HCT116 (cell line): Measurements from ENCODE around the gene MT1X. TPM values are rescaled to one million over a fixed set of nuclear protein-coding genes. Genes with fewer than 3 reads are reported as not detected.

Experiments
- ATAC-seq: fragments of 200-7000 bp; cut with Tn5 transposase; 2 replicates; pipeline ENCODE4 v1.9.1; 2020; ENCODE audit warnings: mild to moderate bottlenecking, moderate library complexity
- BruUV-seq: library from RNA; stranded (reverse); fragments of 400-500 nt; replicated peaks from 2 replicates; lab custom pipeline; 2021; lab: Mats Ljungman, UMichigan
- CTCF ChIA-PET: fragments of 300-600 bp; sonication (Branson Sonifier 250); formaldehyde crosslinking; loops from one replicate; lab custom pipeline; 2021; ENCODE audit warnings: antibody characterized with exemption; lab: Charles Lee
- POLR2A ChIA-PET: fragments of 300-600, 350-600 bp; sonication (Branson Sonifier 250); formaldehyde crosslinking; loops from one replicate; lab custom pipeline; 2021; ENCODE audit warnings: antibody characterized with exemption; lab: Charles Lee
- RAD21 ChIA-PET, 2 experiments: fragments of 300-600 bp; sonication (Branson Sonifier 250); formaldehyde crosslinking; loops; one replicate each; lab custom pipeline; 2023; ENCODE audit warnings: low total read pairs in 2 of 2; ENCODE audit not compliant: uncharacterized antibody in 2 of 2, unreplicated experiment in 2 of 2, low non-redundant PET in 1 of 2; lab: Charles Lee
- DNase-seq: peaks from one replicate; pipeline ENCODE4 v3.0.0-alpha.2; 2010; ENCODE audit warnings: low read depth, low spot score
- H2AFZ ChIP-seq: fragments of 200-600 bp; shearing (Covaris generic), sonication (generic); 2 replicates; pipeline ENCODE4 v1.6.1; 2017; ENCODE audit warnings: low read depth, mixed run types, mixed read lengths, antibody characterized with exemption, low read length; ENCODE audit not compliant: poor library complexity, severe bottlenecking
- H3K27ac ChIP-seq: 2 replicates; pipeline ENCODE4 v1.5.1; 2012; ENCODE audit warnings: low read depth, low read length
- H3K27me3 ChIP-seq: fragments of 200-600 bp; sonication (generic); 2 replicates; pipeline ENCODE4 v1.6.1; 2016; ENCODE audit warnings: mixed run types, low read length, mixed read lengths; ENCODE audit not compliant: insufficient read depth
- H3K36me3 ChIP-seq, 2 experiments: fragments of 200-500 bp in 1 of 2; fragments of 200-600 bp in 1 of 2; sonication (Bioruptor generic) in 1 of 2; sonication (generic) in 1 of 2; 2 replicates each; pipeline versions ENCODE4 v1.5.1 to v1.6.1; 2014 to 2016; ENCODE audit warnings: low read length in 2 of 2, inconsistent platforms in 1 of 2, mixed read lengths in 1 of 2, mixed run types in 1 of 2; ENCODE audit not compliant: insufficient read depth in 2 of 2, control insufficient read depth in 1 of 2
- H3K4me1 ChIP-seq, 2 experiments: fragments of 200-600 bp in 1 of 2; sonication (generic) in 1 of 2; 2 replicates each; pipeline versions ENCODE4 v1.5.1 to v1.6.1; 2012 to 2017; ENCODE audit warnings: low read length in 2 of 2, inconsistent platforms in 1 of 2, mild to moderate bottlenecking in 1 of 2, mixed read lengths in 1 of 2, mixed run types in 1 of 2, moderate library complexity in 1 of 2; ENCODE audit not compliant: insufficient read depth in 2 of 2, control insufficient read depth in 1 of 2
- H3K4me2 ChIP-seq: fragments of 200-600 bp; sonication (generic); 2 replicates; pipeline ENCODE4 v1.6.1; 2017; ENCODE audit warnings: mixed run types, low read length, mixed read lengths
- H3K4me3 ChIP-seq, 2 experiments: fragments of 200-600 bp in 1 of 2; sonication (generic) in 1 of 2; replicated peaks in 1 of 2; 2 replicates each; pipeline ENCODE4 v1.5.1; 2011 to 2016; ENCODE audit warnings: low read length in 2 of 2, control low read depth in 1 of 2, low read depth in 1 of 2, mild to moderate bottlenecking in 1 of 2, mixed read lengths in 1 of 2, mixed run types in 1 of 2
- H3K79me2 ChIP-seq: fragments of 200-600 bp; sonication (generic); 2 replicates; pipeline ENCODE4 v1.6.1; 2017; ENCODE audit warnings: mild to moderate bottlenecking, mixed run types, low read length, moderate library complexity, mixed read lengths; ENCODE audit not compliant: insufficient read depth
- H3K9ac ChIP-seq: fragments of 200-600 bp; sonication (generic); 2 replicates; pipeline ENCODE4 v1.6.1; 2016; ENCODE audit warnings: low read length, mixed read lengths
- H3K9me2 ChIP-seq: fragments of 200-600 bp; sonication (generic), shearing (Covaris generic); 2 replicates; pipeline ENCODE4 v1.6.1; 2017; ENCODE audit warnings: mixed run types, mild to moderate bottlenecking, moderate library complexity; ENCODE audit not compliant: insufficient read depth
- H3K9me3 ChIP-seq, 2 experiments: fragments of 200-500 bp in 1 of 2; fragments of 200-600 bp in 1 of 2; sonication (Bioruptor generic) in 1 of 2; sonication (generic) in 1 of 2; 2 replicates each; pipeline ENCODE4 v1.6.1; 2014 to 2017; ENCODE audit warnings: low read length in 2 of 2, mixed read lengths in 2 of 2, inconsistent platforms in 1 of 2, low read depth in 1 of 2, mild to moderate bottlenecking in 1 of 2, mixed run types in 1 of 2, moderate library complexity in 1 of 2; ENCODE audit not compliant: control insufficient read depth in 1 of 2, insufficient read depth in 1 of 2
- H4K20me1 ChIP-seq: fragments of 200-600 bp; sonication (generic), shearing (Covaris generic); 2 replicates; pipeline ENCODE4 v1.6.1; 2017; ENCODE audit warnings: mixed run types, mild to moderate bottlenecking, moderate library complexity; ENCODE audit not compliant: insufficient read depth
- CBX3 ChIP-seq: IDR thresholded peaks from 2 replicates; pipeline ENCODE4 v1.6.1; 2012; ENCODE audit warnings: low read depth
- ELF1 ChIP-seq: IDR thresholded peaks from 2 replicates; pipeline ENCODE4 v1.6.1; 2012; ENCODE audit warnings: low read depth, borderline replicate concordance
- EZH2phosphoT487 ChIP-seq: fragments of 200-600 bp; IDR thresholded peaks from 2 replicates; pipeline ENCODE4 v1.6.1; 2018; ENCODE audit warnings: antibody characterized with exemption, borderline replicate concordance
- JUND ChIP-seq: IDR thresholded peaks from 2 replicates; pipeline ENCODE4 v1.6.1; 2012
- POLR2A ChIP-seq: IDR thresholded peaks from 2 replicates; pipeline ENCODE4 v1.7.0; 2011; ENCODE audit warnings: borderline replicate concordance; ENCODE audit not compliant: insufficient read depth, insufficient read length; ENCODE audit errors: extremely low read depth
- RAD21 ChIP-seq: IDR thresholded peaks from 2 replicates; pipeline ENCODE4 v1.6.1; 2012; ENCODE audit warnings: low read depth, mild to moderate bottlenecking
- TCF7L2 ChIP-seq: IDR thresholded peaks from 2 replicates; pipeline ENCODE4 v1.7.0; 2011; ENCODE audit warnings: borderline replicate concordance, inconsistent platforms; ENCODE audit not compliant: insufficient read depth, insufficient read length; ENCODE audit errors: extremely low read depth
- intact Hi-C: fragments of 100-400 bp; cut with micrococcal nuclease; formaldehyde crosslinking; loops from 2 replicates; pipeline ENCODE4 v1.10.0; 2022
- total RNA-seq: library from RNA; stranded (reverse); gene quantifications from one replicate; pipeline ENCODE4 v1.2.1, GENCODE V29; 2021; ENCODE audit not compliant: unreplicated experiment
- TF ChIP-seq, protein P1 (sequence below), 3 experiments: fragments of 200-600 bp in 1 of 3; sonication (generic) in 1 of 3; IDR thresholded peaks in 2 of 3; conservative IDR thresholded peaks in 1 of 3; 2 replicates each; pipeline ENCODE4 v1.5.1; 2012 to 2017; ENCODE audit warnings: low read depth in 2 of 3, low read length in 2 of 3, antibody characterized with exemption in 1 of 3, borderline replicate concordance in 1 of 3, control low read depth in 1 of 3, mild to moderate bottlenecking in 1 of 3, mixed read lengths in 1 of 3, mixed run types in 1 of 3, moderate library complexity in 1 of 3; ENCODE audit not compliant: insufficient read depth in 1 of 3

MT1X gene
- total RNA-seq, 1 experiment from 2014 or later = 50.2 TPM

- no peak overlapping the region for H3K4me3 ChIP-seq
- H3K9ac ChIP-seq = no peak overlapping the region
- no TSS peak for BruUV-seq
- no peak for ATAC-seq
- no peak for DNase-seq
- no peaks in the 10 kb centered on the region for H3K9me3 ChIP-seq
- H3K9me2 ChIP-seq = no peaks in the 10 kb centered on the region
- no peaks in the 10 kb centered on the region for H3K27me3 ChIP-seq
- ChIA-PET CTCF (no interaction called here), POLR2A (interaction anchor here (0.8 to 0.9 kb wide), 2 partner anchors 13 to 15 kb away, joined by 3 read pairs; partner anchors contain the start of gene MT1E), RAD21 (no interaction called here)
- no peak overlapping the region for H3K27ac ChIP-seq
- peaks cover 11 to 24% of the 10 kb centered on the region in 2 experiments for H3K4me1 ChIP-seq
- TF ChIP-seq ELF1 (no peak), RAD21 (no peak), EZH2phosphoT487 (no peak)
- TF ChIP-seq, protein P1, sequence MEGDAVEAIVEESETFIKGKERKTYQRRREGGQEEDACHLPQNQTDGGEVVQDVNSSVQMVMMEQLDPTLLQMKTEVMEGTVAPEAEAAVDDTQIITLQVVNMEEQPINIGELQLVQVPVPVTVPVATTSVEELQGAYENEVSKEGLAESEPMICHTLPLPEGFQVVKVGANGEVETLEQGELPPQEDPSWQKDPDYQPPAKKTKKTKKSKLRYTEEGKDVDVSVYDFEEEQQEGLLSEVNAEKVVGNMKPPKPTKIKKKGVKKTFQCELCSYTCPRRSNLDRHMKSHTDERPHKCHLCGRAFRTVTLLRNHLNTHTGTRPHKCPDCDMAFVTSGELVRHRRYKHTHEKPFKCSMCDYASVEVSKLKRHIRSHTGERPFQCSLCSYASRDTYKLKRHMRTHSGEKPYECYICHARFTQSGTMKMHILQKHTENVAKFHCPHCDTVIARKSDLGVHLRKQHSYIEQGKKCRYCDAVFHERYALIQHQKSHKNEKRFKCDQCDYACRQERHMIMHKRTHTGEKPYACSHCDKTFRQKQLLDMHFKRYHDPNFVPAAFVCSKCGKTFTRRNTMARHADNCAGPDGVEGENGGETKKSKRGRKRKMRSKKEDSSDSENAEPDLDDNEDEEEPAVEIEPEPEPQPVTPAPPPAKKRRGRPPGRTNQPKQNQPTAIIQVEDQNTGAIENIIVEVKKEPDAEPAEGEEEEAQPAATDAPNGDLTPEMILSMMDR (IDR thresholded peaks at IDR 0.05 in 2 of 3, conservative IDR thresholded peaks at IDR 0.05 in 1 of 3; ENCODE audit: borderline replicate concordance in 1 of 3, insufficient read depth in 1 of 3, low read depth in 2 of 3, low read length in 2 of 3) = no peak
- H3K36me3 ChIP-seq = no peaks in the 10 kb centered on the region
- H4K20me1 ChIP-seq = no peaks in the 10 kb centered on the region
- H2AFZ ChIP-seq = no peak overlapping the region
- intact Hi-C loops = no loop called here
- no peaks in the 10 kb centered on the region for H3K79me2 ChIP-seq
- H3K4me2 ChIP-seq = no peak overlapping the region
Observed at GRCh38 chr16:56640076-56640475, 42.2 kb upstream of the MT1X start.

- ChIA-PET RAD21 (no interaction called here), POLR2A (interaction anchor here (0.9 to 1.1 kb wide), 2 partner anchors 16 to 30 kb away, joined by 3 read pairs; partner anchors contain the start of gene MT1E), CTCF (no interaction called here)
- Histone ChIP-seq H3K27me3 (no peaks in the 10 kb centered on the region), H3K4me3 (no peak overlapping the region), H3K9me3 (no peaks in the 10 kb centered on the region), H3K9me2 (no peaks in the 10 kb centered on the region), H4K20me1 (no peaks in the 10 kb centered on the region), H3K79me2 (no peaks in the 10 kb centered on the region), H2AFZ (no peak overlapping the region), H3K9ac (no peak overlapping the region), H3K27ac (no peak overlapping the region), H3K4me1 (peaks cover 11 to 24% of the 10 kb centered on the region in 2 experiments), H3K36me3 (no peaks in the 10 kb centered on the region), H3K4me2 (no peak overlapping the region)
- TF ChIP-seq CBX3 = no peak
- TF ChIP-seq POLR2A = no peak
- no peak for TF ChIP-seq TCF7L2
- TF ChIP-seq JUND = no peak
- ATAC-seq (no peak), DNase-seq (no peak)
- intact Hi-C loops = no loop called here
- BruUV-seq = no TSS peak
Observed at GRCh38 chr16:56641166-56641565, 41.1 kb upstream of the MT1X start.
